Epithelial cell of umbilical artery (primary cell): ENCODE results near the gene ATP1A1. TPM values are rescaled to one million over a fixed set of nuclear protein-coding genes. Genes with fewer than 3 reads are reported as not detected.

Experiments
- total RNA-seq: library from RNA; depleted of rRNA; stranded (reverse); fragments of >200 nt; gene quantifications from 2 replicates; pipeline ENCODE4 v1.2.3, GENCODE V29; 2014

Gene ATP1A1
- total RNA-seq, result 159 and 183 TPM in 2 replicates

GRCh38 chr1:116372651-116373430 is at the start of gene ATP1A1:
Gene ATP1A1, plus strand, starts transcription at chr1:116373244. Its CDS starts 268 bp downstream, at chr1:116373512.

Other genes starting within 250 kb of the ATP1A1 start
- gene CD58, start 197.8 kb downstream of the ATP1A1 start, total RNA-seq, result 21.8 and 27.7 TPM in 2 replicates